ENCODE data around the gene RASGRF2. TPM values are rescaled to one million over a fixed set of nuclear protein-coding genes. Genes with fewer than 3 reads are reported as not detected.

RASGRF2 gene
- total and polyA plus RNA-seq, 10 donors: 0.74 to 13.9 (median 8.8) TPM

- intact Hi-C loops (cut with DNase I; ENCODE audit: low total_unique reads): no loop called here
- Histone ChIP-seq H3K9me3 (no peaks in the 10 kb centered on the region), H3K4me1 (peaks cover 0 to 12% (median 0%) of the 10 kb centered on the region in 6 donors), H3K36me3 (no peaks in the 10 kb centered on the region), H3K27ac (no peak overlapping the region), H3K4me3 (no peak overlapping the region), H3K27me3 (replicated peaks in 1 of 7) (no peaks in the 10 kb centered on the region)
- TF ChIP-seq POLR2AphosphoS5 (IDR thresholded peaks at IDR 0.05) (no peak), POLR2A (IDR thresholded peaks at IDR 0.05) (no peak), CTCF (IDR thresholded peaks at IDR 0.05 in 8 of 11, conservative IDR thresholded peaks at IDR 0.05 in 3 of 11) (no peak)
- 35 to 48% (median 39%) methylated on average over 1 of the region's 1 CpG for WGBS, 5 donors
- no peak for DNase-seq
Observed at GRCh38 chr5:81019748-81020147, 59.6 kb downstream of the RASGRF2 start.

- H3K27ac ChIP-seq: no peak overlapping the region
- H3K27me3 ChIP-seq (replicated peaks in 1 of 7): no peaks in the 10 kb centered on the region
- H3K4me3 ChIP-seq: no peak overlapping the region
- H3K36me3 ChIP-seq: no peaks in the 10 kb centered on the region
- intact Hi-C loops (cut with DNase I; ENCODE audit: low total_unique reads): no loop called here
- DNase-seq: no peak
- no peak for TF ChIP-seq POLR2A (IDR thresholded peaks at IDR 0.05)
- TF ChIP-seq CTCF (IDR thresholded peaks at IDR 0.05 in 8 of 11, conservative IDR thresholded peaks at IDR 0.05 in 3 of 11): no peak
- TF ChIP-seq POLR2AphosphoS5 (IDR thresholded peaks at IDR 0.05): no peak
- 91 to 96% (median 91%) methylated on average over 6 of the region's 6 CpGs for WGBS, 5 donors
- no peaks in the 10 kb centered on the region for H3K9me3 ChIP-seq
- H3K4me1 ChIP-seq: peaks cover 0 to 12% (median 0%) of the 10 kb centered on the region in 6 donors
Observed at GRCh38 chr5:81020478-81021167, 60.5 kb downstream of the RASGRF2 start.

- intact Hi-C loops (cut with DNase I; ENCODE audit: low total_unique reads): no loop called here
- no peaks in the 10 kb centered on the region for H3K9me3 ChIP-seq
- no peaks in the 10 kb centered on the region for H3K36me3 ChIP-seq
- H3K27me3 ChIP-seq (replicated peaks in 1 of 7): no peaks in the 10 kb centered on the region
- TF ChIP-seq POLR2A (IDR thresholded peaks at IDR 0.05) (no peak), POLR2AphosphoS5 (IDR thresholded peaks at IDR 0.05) (no peak), CTCF (IDR thresholded peaks at IDR 0.05 in 8 of 11, conservative IDR thresholded peaks at IDR 0.05 in 3 of 11) (no peak)
- H3K4me1 ChIP-seq: peaks cover 0 to 12% (median 0%) of the 10 kb centered on the region in 6 donors
- H3K27ac ChIP-seq: no peak overlapping the region
- no peak overlapping the region for H3K4me3 ChIP-seq
- 82 to 93% (median 88%) methylated on average over 4 of the region's 4 CpGs for WGBS, 5 donors
- DNase-seq: no peak
Observed at GRCh38 chr5:81021486-81021885, 61.3 kb downstream of the RASGRF2 start.

- H3K27ac ChIP-seq: no peak overlapping the region
- peaks cover 0 to 3% (median 0%) of the 10 kb centered on the region in 7 donors for H3K27me3 ChIP-seq (replicated peaks in 1 of 7)
- H3K4me1 ChIP-seq: peaks cover 0 to 12% (median 0%) of the 10 kb centered on the region in 6 donors
- H3K9me3 ChIP-seq: no peaks in the 10 kb centered on the region
- WGBS, 5 donors: 68 to 92% (median 83%) methylated on average over 9 to 10 of the region's 10 CpGs
- H3K36me3 ChIP-seq: no peaks in the 10 kb centered on the region
- no peak overlapping the region for H3K4me3 ChIP-seq
- DNase-seq: no peak
- no peak for TF ChIP-seq POLR2A (IDR thresholded peaks at IDR 0.05)
- intact Hi-C loops (cut with DNase I; ENCODE audit: low total_unique reads): no loop called here
Observed at GRCh38 chr5:81021951-81022687, 62.0 kb downstream of the RASGRF2 start.

Data from spleen (tissue), 11 donors.